NCI-H1436 treated with DMSO at 0.1 percent for 48 hours (cell line): Measurements from ENCODE around the gene NSD1.

ENCODE experiments used
- DNase-seq: peaks from one replicate; lab custom pipeline; 2025; lab: John Stamatoyannopoulos, UW

Gene NSD1, protein sequence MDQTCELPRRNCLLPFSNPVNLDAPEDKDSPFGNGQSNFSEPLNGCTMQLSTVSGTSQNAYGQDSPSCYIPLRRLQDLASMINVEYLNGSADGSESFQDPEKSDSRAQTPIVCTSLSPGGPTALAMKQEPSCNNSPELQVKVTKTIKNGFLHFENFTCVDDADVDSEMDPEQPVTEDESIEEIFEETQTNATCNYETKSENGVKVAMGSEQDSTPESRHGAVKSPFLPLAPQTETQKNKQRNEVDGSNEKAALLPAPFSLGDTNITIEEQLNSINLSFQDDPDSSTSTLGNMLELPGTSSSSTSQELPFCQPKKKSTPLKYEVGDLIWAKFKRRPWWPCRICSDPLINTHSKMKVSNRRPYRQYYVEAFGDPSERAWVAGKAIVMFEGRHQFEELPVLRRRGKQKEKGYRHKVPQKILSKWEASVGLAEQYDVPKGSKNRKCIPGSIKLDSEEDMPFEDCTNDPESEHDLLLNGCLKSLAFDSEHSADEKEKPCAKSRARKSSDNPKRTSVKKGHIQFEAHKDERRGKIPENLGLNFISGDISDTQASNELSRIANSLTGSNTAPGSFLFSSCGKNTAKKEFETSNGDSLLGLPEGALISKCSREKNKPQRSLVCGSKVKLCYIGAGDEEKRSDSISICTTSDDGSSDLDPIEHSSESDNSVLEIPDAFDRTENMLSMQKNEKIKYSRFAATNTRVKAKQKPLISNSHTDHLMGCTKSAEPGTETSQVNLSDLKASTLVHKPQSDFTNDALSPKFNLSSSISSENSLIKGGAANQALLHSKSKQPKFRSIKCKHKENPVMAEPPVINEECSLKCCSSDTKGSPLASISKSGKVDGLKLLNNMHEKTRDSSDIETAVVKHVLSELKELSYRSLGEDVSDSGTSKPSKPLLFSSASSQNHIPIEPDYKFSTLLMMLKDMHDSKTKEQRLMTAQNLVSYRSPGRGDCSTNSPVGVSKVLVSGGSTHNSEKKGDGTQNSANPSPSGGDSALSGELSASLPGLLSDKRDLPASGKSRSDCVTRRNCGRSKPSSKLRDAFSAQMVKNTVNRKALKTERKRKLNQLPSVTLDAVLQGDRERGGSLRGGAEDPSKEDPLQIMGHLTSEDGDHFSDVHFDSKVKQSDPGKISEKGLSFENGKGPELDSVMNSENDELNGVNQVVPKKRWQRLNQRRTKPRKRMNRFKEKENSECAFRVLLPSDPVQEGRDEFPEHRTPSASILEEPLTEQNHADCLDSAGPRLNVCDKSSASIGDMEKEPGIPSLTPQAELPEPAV (N-terminal part only)

DNA sequence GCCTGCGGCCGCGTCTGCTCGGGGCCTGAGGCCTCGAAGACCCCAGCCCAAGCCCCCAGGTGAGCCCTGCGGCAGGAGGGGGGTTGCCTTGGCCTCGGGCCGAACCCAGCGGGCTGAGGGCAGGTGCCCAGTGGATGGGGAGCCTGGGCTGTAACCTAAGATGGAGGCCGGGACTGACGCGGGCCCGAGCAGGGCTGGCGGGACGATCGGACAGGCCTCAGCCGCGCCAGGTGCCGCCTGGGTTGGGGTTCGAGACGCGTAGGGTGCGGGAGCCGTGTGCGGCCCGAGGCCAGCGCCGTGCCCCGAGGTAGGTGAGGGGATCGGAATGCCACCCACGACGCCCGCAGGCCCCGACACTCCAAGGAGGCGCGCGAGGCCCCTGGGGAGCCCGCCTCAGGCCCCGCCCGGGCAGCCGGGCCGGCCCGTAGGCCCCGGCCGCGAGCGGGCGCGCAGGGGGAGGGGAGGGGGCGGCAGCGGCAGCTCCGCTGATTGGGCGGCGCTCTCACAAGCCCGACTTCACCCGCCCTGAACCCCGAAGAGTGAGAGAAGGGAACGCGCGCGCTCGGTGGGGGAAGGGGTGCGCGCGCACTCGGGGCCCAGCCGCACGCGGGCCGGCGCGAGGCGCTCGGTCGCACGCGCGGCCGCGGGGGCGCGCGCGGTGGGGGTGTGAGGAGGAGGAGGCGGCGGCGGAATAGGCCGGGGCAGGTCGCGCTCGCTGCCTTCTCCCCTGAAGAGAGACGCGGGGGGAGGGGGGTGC is at the start of gene NSD1:
Gene NSD1, plus strand, starts transcription at position 678 of the 757 bp plus-strand sequence. CDS start 1,331 bp downstream, outside the sequence.
- DNase-seq = no peak

GRCh38 chr5:177084175-177084574 is 49.4 kb upstream of the NSD1 start:
- no peak for DNase-seq

DNA sequence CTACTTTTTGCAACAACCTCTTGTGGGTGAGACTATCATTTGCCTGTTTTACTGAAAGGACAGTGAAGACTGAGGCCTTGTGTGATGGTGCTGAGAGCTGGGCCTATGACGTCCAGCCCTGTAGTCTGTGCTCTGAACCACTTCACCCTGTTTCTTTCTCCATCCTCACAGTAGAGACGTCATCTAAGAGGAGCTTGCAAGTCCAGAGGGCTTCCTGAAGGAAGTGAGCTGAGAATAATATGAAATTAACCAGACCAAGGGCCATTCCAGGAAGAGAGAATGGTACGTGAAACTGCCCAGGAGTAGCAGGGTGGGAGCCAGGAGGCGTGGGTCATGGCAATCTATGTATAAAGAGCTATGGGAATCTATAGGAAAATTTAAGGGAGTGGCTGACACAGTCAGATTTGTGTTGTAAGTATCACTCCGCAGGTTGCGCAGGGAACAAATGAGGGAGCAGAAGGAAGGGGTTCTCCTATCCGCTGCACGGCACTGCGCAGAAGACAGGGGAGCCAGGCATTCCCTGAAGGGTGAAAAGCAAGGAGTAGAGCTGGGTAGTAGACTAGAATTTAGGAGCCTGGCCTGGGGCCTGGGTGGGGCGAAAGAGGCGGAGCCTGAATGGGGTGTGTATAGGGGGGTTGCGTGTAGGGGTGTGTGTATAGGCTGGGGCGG is 47.5 kb upstream of the NSD1 start:
- DNase-seq = no peak

- DNase-seq = no peak
Observed at GRCh38 chr5:177086654-177087397, 46.7 kb upstream of the NSD1 start, which contains the start of gene FGFR4. TSS of gene FGFR4 (plus strand) at chr5:177086915. CDS start at chr5:177089603, 2,688 bp downstream.

GRCh38 chr5:177087398-177088005 is 46.1 kb upstream of the NSD1 start:
- no peak for DNase-seq

GRCh38 chr5:177089127-177089526 is 44.4 kb upstream of the NSD1 start:
- DNase-seq = no peak

- no peak for DNase-seq
Observed at GRCh38 chr5:177089825-177090641, 43.5 kb upstream of the NSD1 start.

DNA sequence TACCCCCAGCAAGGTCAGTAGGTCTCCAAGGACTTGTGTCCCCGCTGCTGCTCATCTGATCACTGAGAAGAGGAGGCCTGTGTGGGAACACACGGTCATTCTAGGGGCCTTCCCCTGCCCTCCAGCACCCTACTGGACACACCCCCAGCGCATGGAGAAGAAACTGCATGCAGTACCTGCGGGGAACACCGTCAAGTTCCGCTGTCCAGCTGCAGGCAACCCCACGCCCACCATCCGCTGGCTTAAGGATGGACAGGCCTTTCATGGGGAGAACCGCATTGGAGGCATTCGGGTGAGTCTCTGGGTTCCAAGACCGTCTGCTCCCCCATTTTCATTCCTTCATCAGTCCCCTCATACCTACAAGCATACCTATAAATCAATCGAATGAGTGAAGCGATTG is 42.8 kb upstream of the NSD1 start:
- DNase-seq = no peak

- DNase-seq = no peak
Observed at GRCh38 chr5:177091232-177091631, 42.3 kb upstream of the NSD1 start.

- no peak for DNase-seq
Observed at GRCh38 chr5:177092178-177093081, 41.1 kb upstream of the NSD1 start.

- no peak for DNase-seq
Observed at GRCh38 chr5:177093082-177093712, 40.4 kb upstream of the NSD1 start.

GRCh38 chr5:177093803-177094202 is 39.8 kb upstream of the NSD1 start:
- no peak for DNase-seq

- DNase-seq = no peak
Observed at GRCh38 chr5:177094224-177095087, 39.1 kb upstream of the NSD1 start.

DNA sequence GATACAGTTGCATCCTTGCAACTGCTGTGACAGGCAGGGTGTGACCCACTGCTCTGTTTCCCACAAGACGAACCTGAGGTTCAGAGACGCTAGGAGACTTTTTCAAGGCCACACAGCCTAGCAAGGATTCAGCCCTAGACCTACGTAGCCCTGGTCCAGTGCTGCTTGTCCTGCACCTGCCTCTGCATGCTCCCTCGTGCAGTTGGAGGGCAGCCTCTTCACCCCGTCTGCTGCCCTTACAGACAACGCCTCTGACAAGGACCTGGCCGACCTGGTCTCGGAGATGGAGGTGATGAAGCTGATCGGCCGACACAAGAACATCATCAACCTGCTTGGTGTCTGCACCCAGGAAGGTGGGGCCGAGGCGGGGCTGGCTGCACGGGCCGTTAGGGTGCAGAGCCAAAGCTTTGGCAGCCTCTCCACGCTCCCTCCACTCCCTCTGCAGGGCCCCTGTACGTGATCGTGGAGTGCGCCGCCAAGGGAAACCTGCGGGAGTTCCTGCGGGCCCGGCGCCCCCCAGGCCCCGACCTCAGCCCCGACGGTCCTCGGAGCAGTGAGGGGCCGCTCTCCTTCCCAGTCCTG is 38.4 kb upstream of the NSD1 start:
- no peak for DNase-seq

GRCh38 chr5:177096162-177097015 is 37.2 kb upstream of the NSD1 start:
- DNase-seq = no peak
